Prostate gland (tissue), 2 donors: ENCODE data around the gene SMG6.

Experiments
- POLR2A ChIP-seq: fragments of 450-650 bp; IDR thresholded peaks from one replicate; pipeline ENCODE4 v1.6.1; 2016; ENCODE audit warnings: antibody characterized with exemption, mild to moderate bottlenecking
- TF ChIP-seq, protein P1 (sequence below), 4 experiments: fragments of 200-600 bp in 2 of 4; fragments of 450-650 bp in 2 of 4; sonication (generic) in 2 of 4; IDR thresholded peaks; 1 replicate in 3 of 4; 2 replicates in 1 of 4; pipeline ENCODE4 v1.5.1; 2016 to 2019; ENCODE audit warnings: antibody characterized with exemption in 4 of 4, mild to moderate bottlenecking in 2 of 4, moderate library complexity in 2 of 4

DNA sequence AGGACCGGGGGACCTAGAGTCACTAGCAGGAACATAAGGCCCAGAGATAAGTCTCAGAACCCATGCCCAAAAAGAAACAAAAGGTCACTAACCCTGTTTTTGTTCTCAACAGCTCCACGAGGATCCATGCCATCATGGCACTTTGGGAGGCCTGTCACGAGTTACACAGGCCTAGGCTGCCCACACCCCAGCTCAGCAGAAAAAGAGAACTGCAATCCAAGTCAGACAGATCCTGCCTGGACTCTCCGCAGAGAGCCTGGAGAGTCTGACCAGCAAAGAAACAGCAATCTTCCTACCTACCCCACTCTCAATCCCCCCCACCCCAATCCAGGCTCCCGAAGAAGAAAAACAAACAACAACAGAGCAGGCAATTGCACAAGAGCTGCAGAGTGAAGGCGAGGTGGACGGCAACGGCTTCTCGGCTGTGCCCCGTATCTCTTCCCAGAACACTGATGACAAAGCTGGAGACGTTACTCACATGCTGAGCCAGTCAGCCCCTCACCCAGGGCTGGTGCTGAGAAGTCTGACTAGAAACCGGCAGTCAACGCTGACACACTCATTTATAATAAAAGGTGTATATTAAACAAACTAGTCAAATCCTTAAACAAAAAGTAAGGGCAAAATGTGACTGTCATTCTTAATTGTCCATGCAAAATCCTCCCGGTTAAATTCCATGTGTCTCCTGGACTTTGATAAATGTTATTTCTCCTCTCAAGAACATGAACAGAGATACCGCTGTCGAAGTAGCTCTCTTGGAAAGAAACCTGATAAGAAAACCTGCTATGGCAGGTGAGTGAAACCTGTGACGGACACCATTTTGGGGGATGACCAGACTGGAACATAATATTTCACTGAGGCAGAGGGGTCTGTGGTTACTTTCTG, 89.3 kb downstream of the SMG6 start:
- TF ChIP-seq, protein P1, sequence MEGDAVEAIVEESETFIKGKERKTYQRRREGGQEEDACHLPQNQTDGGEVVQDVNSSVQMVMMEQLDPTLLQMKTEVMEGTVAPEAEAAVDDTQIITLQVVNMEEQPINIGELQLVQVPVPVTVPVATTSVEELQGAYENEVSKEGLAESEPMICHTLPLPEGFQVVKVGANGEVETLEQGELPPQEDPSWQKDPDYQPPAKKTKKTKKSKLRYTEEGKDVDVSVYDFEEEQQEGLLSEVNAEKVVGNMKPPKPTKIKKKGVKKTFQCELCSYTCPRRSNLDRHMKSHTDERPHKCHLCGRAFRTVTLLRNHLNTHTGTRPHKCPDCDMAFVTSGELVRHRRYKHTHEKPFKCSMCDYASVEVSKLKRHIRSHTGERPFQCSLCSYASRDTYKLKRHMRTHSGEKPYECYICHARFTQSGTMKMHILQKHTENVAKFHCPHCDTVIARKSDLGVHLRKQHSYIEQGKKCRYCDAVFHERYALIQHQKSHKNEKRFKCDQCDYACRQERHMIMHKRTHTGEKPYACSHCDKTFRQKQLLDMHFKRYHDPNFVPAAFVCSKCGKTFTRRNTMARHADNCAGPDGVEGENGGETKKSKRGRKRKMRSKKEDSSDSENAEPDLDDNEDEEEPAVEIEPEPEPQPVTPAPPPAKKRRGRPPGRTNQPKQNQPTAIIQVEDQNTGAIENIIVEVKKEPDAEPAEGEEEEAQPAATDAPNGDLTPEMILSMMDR (IDR thresholded peaks at IDR 0.05): no peak
- no peak for TF ChIP-seq POLR2A
